ENCODE data around the gene GYG1. TPM values are rescaled to one million over a fixed set of nuclear protein-coding genes. Genes with fewer than 3 reads are reported as not detected.
"Not testable (repeated sequence)": the region's sequence is repeated elsewhere in the genome, so short reads cannot be mapped to it uniquely, and the experiment has no call there.

Gene GYG1
- total RNA-seq, 1 experiment from 2014 or later, result 10.9 TPM

DNA sequence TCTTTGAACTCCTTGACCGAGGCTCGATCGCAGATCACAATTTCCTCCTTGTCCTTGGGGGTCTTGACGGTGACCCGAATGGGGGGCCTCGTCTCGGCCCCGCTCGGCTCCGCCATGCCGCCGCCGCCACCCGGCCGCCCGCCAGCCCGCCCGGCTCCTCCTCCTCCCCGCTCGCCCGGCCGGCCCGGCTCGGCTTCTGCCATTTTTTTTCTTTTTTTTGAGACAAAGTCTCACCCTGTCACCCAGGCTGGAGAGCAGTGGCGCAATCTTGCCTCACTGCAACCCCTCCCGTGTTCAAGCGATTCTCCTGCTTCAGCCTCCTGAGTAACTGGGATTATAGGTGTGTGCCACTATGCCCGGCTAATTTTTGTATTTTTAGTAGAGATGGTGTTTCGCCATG lies 3.8 kb upstream of the GYG1 start:
- not testable (repeated sequence) for DNase-seq (ENCODE audit: low spot score)

DNA sequence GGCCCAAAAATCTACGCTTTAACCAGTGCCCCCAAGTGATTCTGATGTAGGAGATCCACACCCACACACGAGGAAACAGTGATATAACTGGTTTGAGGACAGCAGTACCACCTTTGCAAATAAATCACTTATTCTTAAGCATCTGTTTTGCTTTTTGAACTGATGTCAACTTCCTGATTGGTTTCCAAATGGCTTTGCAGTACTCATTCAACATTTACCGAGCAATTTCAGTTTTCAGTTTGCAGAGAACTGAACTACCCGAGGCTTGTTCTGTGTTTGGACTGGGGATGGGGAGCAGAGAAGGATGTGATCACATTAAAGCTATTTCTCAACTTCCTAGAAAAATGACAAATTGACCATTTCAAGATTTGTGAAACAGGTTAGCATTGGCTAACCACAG lies 1.1 kb upstream of the GYG1 start:
- DNase-seq (ENCODE audit: low spot score), result no peak

DNA sequence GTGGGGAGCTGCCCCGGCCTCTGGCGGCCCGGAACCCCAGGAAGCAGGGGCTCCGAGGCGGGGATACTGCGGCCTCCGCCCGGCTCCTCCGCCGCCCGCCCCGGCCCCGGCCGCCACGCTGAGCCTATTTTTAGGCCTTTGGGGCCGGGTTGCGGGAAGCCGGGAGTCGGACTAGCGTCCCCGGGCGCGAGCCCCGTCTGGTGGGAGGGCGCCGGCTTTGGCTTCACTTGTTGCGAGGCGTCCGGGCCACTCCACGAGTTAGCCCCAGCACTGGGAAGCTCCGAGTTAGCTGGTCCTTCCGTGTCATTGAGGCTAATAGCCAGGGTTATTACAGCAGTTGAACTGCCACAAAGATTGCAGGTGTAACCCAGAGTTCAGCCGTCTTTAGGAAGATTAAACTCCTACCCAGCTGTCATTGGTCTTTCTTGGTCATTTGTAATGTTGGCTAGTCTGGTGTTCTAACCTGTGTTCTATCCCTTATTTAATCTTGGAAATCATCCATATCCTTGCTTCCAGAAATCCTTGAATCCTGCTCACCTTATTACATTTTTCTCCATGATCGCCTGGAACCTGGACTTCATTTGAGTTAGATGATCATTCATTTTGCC lies 791 bp downstream of the GYG1 start:
- DNase-seq (ENCODE audit: low spot score), result peak; percentile 67

DNA sequence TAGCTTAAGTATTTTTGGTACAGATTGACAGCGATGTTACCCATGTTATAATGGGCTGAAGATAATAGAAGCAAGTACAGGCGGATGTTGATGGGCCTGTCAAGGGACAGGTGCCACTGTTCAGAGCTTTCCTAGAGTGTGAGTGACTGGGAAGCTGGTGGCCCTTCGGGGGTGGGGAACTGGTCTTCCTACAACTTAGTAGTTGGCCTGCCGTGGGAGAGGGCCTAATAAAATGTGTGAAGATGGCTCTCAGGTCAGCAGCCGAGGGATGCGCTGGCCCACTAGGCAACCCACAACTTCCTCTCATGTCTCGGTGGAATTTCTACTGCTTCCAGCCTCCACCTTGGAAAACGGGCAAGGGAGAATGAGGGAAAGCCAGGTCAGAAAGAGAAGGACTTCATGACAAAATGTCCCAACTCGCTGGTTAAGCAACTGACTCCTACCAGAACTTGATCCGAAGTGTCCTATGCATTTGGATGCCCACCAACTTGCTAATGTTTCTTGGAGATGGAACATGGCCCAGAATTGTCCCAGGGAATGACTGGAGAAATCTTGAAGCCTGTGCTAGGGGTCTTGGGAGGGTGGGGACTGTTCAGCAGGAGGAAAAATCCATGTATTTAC lies 1.4 kb downstream of the GYG1 start:
- DNase-seq (ENCODE audit: low spot score), result no peak

DNA sequence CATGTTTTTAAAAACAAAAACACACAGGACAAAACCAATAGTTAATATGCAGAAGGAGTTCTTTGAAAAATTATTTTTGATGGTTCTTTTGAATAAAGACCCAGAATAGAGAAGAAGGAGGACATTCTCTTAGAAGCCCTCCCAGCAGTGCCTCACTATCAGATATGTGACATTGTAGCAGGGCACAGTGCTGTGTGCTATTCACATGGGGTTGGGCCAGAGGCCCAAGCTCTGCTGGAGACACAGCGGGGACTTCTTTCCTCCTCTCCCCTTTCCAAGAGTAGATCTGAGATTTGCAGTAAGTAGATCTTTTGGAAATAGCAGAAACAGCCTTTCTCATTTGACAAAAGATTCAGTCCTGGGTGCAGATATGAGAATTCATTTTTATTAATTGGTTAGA lies 6.3 kb downstream of the GYG1 start:
- no peak for DNase-seq (ENCODE audit: low spot score)

DNA sequence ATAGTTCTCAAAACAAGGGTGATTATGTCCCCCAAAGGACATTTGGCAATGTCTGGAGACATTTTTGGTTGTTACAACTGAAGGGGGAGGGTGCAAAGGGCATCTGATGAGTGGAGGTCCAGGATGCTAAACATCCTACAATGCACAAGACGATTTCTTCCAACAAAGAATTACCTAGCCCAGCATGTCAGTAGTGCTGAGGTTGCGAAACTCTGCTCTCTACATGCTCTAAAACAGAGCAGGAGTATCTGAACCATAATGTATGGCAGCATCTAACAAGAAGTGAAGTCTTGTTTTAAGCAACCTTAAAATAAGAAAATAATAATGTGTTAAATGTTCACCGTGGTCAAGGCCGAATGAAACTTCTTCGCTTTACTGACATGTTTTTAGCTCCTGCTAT lies 7.0 kb downstream of the GYG1 start:
- DNase-seq (ENCODE audit: low spot score), result no peak

DNA sequence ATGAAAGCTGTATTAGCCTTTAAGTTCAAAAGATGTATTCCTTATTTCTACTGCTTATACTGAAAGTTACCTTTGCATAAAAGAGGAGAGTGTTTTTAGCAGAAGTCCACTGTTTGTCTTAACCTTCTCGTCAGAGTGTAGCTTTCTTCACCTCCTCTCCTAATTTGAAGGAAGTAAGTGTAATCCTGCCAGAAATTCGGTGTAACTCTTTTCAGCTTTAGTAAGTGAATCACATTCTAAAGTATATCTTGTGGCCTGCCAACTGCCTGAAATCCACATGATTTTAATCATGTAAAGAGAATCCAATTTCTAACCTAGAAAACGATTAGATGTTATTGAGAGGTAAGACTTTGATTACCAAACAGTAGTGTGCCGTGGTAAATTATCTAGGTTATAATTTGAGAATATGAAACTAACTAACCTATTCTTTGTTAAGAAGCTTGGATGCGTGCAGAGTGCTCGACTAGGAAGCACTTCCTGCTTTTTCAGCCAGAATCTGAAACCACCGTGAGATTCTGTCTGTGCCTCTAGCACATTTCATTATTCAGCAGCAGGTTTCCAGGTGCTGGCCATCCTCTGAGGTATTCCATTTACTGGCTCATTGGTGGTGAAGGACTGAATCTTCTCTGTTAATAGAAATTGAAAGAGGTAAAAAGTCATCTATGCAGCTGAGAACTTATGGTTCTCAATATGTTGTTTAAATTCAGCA lies 7.5 kb downstream of the GYG1 start:
- no peak for DNase-seq (ENCODE audit: low spot score)

DNA sequence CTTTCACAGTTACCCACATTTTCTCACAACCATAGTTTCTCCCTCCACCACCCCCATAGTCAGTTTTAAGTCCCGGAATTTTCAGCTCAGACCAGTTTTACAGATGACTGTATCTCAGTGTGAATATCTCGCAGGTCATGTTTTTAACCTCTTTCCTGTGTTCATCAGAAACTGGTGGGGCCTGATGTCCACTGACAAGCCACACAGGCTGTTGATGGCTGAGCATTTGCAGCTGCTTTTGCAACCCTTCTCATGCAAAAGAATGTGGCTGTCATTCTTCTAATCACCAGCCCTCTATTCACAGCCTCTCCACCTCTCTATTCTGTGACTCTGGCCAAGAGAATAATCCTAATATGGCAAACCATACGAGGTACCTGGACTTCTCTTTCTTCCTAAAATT lies 8.5 kb downstream of the GYG1 start:
- DNase-seq (ENCODE audit: low spot score), result no peak

DNA sequence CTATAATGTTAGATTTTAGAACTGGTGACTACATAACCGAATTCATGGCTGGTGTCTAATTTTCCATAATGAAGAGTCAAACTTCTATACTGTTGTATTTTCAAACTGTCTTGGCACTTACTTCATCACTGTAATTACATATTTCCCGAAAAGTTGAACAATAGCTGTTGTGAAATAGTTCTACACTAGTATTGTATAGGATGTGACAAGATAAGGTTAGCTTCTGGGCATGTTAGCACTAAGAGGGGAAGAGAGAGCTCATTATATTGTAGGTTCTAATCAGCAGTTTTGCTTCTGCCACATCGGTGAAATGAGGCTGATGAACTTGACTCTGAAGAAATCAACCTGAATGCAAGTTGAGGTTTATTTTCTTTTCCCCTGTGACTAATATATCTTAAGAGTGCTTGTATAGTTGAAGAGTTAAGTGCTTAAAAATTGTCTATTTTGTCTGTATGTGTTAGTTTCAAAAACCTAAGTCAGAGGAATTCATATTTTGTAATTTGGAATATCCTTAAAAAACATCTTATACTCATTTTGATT lies 8.9 kb downstream of the GYG1 start:
- DNase-seq (ENCODE audit: low spot score), result no peak

DNA sequence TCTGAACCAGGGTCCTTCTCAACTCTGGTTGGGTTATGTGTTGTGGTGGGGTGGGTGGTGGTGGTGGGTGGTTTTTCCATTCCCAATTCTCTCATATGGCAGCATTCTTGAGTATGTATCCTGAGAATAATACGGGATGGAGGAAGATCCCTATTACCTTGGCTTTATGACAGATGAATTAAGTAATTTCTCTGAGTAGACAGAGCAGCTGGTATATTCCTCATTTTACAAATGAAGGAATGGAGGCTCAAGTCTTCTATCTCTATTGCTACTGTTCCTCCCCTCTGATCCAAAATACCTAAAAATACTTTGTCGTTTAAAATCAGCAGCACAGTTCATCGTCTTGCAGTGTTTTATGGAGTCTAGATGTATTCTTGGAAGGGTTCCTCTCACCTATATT lies 10.4 kb downstream of the GYG1 start:
- DNase-seq (ENCODE audit: low spot score), result no peak

DNA sequence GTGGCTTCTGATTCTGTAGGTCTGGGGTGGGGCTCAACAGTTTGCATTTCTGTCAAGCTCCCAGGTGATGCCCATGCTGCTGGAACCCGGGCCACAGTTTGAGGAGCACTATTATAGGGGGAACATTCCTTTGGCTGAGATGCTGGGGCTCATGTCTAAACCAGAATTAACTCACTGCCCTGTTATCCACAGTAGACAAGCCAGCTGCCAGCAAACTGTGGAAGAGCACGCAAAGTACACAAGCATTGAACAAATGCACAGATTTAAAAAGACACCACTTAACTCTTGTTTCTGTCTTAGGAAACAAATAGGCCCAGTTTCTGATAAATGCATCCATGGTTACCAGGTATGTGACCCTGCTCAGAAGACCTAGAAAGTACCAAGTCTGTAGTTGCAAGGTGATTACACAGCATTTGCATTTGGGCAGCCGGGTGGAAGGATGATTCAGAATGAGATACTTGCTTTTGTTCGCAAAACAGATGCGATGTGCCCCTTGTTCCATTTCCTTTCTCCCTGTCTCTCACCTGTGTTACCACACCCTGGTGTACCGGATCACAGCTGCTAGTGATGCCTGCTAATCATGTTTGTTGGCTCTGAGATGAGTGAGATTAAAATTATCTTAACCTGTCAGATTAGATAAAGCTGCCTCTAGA lies 12.4 kb downstream of the GYG1 start:
- DNase-seq (ENCODE audit: low spot score), result no peak

DNA sequence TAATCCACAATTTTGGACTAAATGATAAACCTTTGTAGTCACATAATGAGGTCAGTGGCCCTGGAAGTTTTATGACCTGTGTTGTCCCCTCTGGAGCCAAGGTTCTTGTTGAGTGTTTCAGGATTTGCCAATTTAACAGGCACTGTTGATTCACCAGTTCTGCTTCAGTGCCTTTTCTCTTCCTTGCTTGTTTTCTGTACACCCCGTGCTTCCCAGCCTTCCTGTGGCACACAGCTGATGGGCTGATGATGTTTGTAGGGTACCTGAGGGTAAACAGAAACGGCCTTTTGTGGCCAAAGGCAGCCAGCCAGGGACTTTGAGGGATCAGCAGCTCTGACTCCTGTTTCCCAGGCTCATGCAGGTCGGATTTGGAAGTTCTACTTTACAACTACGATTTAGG lies 13.3 kb downstream of the GYG1 start:
- no peak for DNase-seq (ENCODE audit: low spot score)

DNA sequence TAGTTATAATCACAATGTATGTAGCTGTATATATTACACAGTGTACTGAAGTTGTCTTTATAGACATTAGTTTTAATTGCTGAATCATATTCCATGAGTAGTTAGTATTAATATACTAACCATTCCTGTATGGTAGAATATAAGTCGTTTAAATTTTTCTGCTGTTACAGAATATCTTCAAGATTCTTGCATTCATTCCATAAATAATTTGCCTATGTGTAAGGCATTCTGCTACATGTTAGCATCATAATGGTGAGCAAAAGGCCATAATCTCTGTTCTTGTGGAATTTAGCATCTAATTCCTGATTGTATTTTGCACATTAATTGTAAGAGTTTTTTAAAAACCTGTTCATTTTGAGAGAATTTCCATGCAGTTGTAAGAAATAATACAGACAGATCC lies 14.1 kb downstream of the GYG1 start:
- no peak for DNase-seq (ENCODE audit: low spot score)

DNA sequence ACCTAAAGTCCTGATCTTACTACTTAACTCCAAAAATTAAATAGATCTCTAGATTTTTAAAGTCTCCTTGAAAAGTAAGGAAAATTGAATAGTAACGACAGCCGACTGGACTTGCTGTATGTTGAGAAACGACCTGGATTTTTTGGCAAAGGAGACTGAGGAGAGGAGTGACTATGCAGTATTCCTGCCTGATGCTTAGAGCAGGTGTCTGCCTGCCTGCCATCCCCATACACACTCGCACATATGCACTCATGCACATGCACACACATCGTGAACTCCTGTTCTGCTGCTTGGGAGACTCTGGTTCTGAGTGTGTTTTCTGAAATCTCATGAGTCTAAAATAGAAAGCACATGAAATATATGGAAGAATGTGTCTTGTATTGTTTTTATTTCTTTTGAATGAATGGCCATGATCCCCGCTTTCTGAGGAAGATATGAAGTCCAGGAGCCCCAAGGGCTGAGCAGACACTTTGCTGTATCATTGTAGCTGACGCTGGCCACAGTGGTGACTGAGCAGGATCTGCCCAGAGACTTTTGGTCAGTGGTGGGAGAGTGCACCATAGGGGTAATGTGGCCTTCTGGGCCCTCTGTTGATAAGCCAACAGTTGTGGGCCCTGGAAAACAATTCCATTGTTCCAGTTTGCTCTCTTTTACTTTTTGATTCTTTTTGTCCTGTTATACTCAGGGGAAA lies 16.4 kb downstream of the GYG1 start:
- DNase-seq (ENCODE audit: low spot score), result no peak

DNA sequence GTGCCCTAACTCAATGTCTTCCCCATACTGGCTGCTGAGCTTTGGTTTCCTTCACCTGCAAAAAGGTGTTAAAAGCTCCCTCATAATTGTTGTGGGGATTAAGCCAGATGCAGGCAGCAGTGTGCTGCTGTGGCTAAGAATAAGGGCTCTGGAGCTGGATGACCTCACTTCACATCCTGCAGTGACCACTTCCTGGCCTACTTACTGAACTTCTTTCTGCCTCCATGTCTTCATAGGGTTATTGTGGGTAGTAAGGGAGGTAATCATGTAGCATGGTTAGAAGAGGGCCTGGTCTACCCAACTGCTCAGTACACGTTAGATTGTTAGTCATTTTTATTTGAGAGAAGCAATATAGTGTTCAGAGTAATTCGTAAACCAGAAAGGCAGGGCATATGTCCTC lies 18.4 kb downstream of the GYG1 start:
- no peak for DNase-seq (ENCODE audit: low spot score)

DNA sequence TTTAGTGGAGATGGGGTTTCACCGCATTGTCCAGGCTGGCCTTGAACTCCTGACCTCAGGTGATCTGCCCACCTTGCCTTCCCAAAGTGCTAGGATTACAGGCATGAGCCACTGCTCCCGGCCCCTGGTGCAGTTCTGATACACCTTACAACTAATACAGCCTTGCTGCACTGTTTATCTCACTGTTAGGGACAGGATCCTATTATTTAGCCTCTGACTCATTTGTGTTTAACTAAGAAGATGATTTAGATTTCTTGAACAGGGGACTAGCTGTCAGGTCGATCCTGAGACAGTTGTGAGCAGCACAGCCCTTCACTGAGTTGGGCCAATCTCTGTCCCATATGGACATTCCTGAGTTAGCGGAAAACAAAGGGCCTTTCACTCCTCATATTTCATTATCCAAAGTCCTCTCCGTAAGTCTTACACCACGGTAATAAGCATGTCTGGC lies 19.2 kb downstream of the GYG1 start:
- DNase-seq (ENCODE audit: low spot score), result no peak

DNA sequence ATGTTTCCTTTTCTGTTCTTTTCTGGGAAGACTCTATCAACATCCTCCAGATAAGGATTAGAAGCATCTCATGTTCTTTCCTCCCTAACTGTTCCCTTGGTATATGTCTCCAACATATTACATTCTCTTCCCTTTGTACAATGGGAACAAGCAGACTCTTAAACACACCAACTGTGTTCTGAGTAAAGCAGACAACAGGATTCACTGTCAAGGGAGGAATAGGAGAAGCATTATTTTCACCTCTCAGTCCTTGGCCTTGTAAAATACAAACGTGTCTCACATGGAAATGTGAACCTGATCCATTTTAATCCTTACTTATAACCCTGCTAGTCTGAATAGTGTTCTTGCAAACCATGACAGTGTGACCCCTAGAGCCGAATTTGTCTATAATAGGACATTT lies 19.6 kb downstream of the GYG1 start:
- no peak for DNase-seq (ENCODE audit: low spot score)

DNA sequence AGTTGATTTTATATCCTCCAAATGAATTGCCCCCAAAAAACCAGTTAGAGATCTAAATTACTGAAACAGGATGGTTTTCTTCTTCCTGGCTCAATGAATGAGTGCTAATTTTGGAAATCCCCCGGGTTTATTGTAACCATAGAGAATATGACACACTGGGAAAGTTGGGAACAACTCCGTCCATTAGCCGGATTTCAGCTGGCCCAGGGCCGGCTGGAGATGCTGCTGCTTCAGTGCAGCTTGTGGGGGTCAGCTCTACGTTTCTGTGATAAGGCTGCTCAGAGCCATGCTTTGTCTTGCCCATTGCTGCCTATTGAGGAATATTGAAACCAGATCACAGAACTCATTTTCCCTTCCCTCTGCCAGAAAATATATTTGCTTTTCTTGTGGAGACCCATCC lies 20.3 kb downstream of the GYG1 start:
- no peak for DNase-seq (ENCODE audit: low spot score)

DNA sequence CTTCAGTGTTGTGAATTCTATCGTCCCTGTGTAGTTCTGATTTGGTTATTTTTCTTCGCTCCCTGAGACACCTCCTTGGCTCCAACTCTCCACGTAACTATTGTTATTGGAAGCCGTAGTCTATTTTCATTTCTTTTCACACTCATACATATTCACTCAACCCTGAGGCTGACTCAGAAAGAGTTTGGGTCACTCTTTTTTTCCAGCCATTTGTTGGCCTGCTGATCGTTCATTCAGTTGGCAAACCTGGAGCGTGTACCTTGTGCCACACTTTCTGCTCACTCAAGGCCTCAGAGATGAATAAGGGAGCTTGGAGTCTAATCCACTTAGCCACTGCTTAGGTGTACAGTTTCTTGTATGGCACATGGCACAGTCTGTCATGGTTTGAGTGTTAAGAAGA lies 22.4 kb downstream of the GYG1 start:
- no peak for DNase-seq (ENCODE audit: low spot score)

DNA sequence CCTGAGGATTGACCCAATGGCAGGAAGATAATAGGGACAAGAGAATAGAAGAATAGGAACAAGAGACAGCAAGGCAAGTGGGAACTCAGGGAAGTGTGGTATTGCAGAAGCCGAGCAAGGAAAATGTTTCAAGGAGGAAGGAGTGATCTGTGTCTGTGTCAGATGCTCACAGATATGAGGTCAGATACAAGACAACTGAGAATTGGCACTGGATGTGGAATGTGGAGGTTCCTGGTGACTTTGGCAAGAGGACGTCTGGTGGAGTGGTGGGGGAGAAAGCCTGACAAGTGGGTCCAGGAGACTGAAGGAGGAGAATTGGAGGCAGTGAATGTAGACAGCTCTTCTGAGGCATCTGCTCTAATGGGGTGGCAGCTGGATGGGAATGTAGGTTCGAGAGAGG lies 24.1 kb downstream of the GYG1 start:
- no peak for DNase-seq (ENCODE audit: low spot score)

DNA sequence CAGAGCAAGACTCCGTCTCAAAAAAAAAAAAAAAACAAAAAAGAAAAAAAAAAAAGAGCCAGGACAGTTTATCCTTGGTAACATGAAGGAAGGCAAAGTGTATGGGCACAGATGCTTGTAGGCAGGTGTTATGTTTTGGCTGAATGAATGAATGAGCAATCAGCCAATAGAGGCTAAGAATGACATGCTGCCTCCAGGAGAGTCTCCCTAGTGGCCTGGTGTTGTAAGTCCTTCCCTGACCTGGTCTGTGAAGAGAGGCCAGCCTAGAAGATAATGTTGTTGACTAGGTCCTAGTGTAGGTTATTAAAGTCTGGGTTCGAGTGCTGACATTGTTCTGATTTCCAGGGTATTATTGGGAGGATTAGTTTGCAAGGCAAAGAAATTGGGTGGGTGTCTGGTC lies 24.9 kb downstream of the GYG1 start:
- DNase-seq (ENCODE audit: low spot score), result no peak
